ENCODE measurements around the gene PACS2.

PACS2 gene

DNA sequence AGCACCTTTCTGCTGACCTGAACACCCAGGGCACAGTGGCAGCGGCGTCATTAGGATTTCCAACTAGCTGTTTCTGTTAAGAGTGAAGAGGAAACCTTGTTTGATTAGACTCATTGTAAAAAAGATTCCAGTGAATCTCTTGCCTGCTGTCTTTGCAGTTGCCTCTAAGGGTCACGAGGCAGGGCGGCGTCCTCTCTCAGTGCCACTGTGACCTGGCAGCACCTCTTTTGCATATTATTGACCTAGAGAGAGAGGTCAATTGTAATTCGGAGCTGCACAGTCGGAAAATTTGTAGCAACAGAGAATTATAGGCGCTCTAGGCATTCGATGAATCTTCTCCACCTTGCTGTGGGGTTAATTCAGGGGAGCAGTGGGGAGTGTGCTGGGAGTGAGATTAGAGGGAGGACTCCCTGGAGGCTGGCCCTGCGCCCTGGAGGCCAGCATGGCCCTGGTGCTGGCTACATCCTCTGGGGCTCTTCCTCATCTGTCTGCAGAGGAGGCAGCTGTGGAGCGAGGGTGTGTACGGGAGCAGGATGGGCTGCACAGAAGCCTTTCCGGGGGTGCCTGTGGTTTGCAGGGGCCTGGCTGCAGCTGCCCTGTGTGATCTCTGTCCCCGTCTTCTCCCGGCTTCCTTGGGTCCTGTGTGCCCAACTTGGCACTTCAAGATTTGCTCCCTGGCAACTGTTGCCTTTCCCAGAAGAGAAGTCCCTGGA lies 14.3 kb downstream of the PACS2 start:
- TF ChIP-seq, protein P1, sequence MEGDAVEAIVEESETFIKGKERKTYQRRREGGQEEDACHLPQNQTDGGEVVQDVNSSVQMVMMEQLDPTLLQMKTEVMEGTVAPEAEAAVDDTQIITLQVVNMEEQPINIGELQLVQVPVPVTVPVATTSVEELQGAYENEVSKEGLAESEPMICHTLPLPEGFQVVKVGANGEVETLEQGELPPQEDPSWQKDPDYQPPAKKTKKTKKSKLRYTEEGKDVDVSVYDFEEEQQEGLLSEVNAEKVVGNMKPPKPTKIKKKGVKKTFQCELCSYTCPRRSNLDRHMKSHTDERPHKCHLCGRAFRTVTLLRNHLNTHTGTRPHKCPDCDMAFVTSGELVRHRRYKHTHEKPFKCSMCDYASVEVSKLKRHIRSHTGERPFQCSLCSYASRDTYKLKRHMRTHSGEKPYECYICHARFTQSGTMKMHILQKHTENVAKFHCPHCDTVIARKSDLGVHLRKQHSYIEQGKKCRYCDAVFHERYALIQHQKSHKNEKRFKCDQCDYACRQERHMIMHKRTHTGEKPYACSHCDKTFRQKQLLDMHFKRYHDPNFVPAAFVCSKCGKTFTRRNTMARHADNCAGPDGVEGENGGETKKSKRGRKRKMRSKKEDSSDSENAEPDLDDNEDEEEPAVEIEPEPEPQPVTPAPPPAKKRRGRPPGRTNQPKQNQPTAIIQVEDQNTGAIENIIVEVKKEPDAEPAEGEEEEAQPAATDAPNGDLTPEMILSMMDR (IDR thresholded peaks at IDR 0.05; ENCODE audit: low read depth, low read length, missing control alignments), result no peak
- no peak for DNase-seq (ENCODE audit: extremely low read depth, low read depth)
- no peak overlapping the region for H3K4me3 ChIP-seq (replicated peaks; ENCODE audit: low read depth, low read length)

DNA sequence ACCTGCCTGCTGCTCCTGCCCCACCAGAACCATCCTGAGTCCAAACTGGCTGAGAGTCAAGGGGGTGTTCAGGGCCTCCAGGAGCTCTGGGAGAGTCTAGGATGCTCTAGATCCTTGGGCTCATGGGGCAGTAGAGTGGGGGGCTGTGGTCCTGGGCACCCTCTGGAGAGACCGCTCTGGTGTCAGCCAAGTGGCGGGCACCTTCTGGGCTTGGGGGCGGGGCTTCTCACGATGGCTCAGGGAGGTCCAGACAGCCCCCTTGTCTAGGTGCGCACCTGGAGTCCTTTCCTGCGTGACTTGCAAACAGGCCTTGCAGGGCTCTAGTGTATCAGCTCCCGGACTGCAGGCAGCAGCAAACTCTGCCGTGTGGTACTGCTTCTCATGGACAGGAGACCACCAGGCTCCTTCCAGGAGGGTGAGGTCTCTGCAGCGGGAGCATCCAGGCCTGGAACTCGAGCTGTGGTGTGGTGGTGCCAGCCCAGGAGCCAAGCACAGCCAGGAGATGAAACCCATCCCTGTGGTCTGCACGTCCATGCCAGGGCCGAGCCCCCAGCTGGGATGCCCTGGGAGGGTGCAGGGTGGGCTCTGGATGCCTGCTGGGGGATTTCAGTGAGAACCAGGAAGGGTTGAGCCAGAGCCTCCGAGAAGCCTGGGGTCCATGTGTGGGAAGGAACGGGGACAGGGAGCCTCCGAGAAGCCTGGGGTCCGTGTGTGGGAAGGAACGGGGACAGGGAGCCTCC lies 15.0 kb downstream of the PACS2 start:
- TF ChIP-seq, protein P1 (IDR thresholded peaks at IDR 0.05; ENCODE audit: low read depth, low read length, missing control alignments), result no peak
- DNase-seq (ENCODE audit: extremely low read depth, low read depth), result no peak
- H3K4me3 ChIP-seq (replicated peaks; ENCODE audit: low read depth, low read length), result no peak overlapping the region

DNA sequence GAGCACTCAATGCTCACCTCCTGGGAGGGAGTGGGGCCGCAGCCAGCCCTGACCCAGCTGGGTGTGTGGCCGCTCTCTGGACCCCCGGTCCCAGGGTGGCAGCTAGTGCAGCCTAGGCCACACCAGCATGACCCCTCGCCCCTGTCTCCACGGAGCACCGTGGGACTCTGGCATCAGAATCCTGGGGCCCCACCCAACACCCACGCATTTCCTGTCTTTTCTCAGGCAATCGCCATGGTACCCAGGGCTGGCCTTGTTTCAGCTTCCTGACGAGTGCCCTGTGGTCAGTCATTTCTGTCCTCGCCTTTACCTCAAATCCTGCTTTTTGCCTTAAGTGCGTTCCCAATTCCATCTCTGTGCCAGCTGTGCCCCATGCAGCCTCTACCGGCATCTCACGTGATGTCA lies 15.9 kb downstream of the PACS2 start:
- TF ChIP-seq, protein P1 (IDR thresholded peaks at IDR 0.05; ENCODE audit: low read depth, low read length, missing control alignments), result no peak
- no peak overlapping the region for H3K4me3 ChIP-seq (replicated peaks; ENCODE audit: low read depth, low read length)
- DNase-seq (ENCODE audit: extremely low read depth, low read depth), result no peak

DNA sequence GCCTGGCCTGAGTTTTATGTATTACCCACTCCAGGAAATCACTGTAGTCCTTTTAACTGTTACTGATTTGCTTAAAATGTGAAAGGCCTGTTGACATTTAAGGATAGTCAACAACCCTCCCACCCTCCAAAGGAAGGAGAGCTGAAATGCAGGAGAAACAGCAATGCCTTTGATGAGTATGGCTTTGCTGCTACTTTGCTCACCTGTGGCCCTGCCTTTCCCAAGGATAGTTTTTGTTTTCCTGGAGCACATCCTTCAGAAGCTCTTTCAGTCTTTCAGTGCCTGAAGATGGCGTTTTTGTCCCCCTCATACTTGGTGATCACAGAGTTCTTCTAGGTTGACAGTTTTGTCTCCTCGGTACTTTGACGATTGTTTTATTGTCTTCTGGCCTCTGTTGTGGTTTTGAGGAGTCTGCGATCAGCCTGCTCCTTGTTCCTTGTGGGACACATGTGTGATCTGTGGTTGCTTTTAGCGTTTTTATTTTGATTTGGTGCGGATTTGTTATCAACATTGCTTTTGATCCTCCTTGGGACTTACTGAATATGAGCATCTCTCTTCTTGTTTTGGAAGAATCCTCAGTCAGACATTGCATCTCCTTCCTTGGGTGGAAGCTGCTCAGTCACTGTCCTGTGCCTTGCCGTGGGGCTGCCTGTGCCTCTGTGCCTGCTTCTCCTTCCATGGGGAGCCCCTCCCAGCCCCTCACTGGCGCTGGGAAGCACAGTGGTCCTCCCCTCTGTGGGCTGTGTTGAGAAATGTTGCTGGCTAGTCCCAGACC lies 17.2 kb downstream of the PACS2 start:
- TF ChIP-seq, protein P1 (IDR thresholded peaks at IDR 0.05; ENCODE audit: low read depth, low read length, missing control alignments), result no peak
- no peak for DNase-seq (ENCODE audit: extremely low read depth, low read depth)
- H3K4me3 ChIP-seq (replicated peaks; ENCODE audit: low read depth, low read length), result no peak overlapping the region

DNA sequence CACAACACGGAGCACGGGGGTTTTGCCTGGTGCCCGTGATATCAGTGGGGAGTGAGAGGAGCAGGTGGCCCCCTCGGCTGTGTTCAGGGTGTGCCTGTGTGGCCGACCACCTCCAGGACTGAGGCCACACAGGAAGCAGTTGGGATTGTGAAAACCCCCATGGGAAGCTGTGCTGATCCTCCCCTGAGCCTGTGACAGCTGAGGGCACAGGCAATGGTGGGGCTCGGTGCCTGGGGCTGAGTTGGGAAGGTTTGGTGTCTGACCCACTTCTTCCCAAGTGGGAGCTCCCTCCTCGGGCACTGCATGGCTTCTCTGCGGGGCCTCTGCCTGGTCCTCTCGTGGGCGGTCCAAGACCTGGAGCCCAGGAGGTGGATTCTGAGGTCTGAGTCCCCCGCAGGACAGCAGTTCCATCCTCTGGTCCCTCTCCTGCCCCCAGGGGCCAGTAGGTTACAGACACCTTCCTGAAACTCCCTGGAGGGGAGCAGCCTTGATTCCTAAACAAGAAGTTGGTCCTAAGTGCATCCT lies 17.9 kb downstream of the PACS2 start:
- TF ChIP-seq, protein P1 (IDR thresholded peaks at IDR 0.05; ENCODE audit: low read depth, low read length, missing control alignments), result no peak
- DNase-seq (ENCODE audit: extremely low read depth, low read depth), result no peak
- H3K4me3 ChIP-seq (replicated peaks; ENCODE audit: low read depth, low read length), result no peak overlapping the region

DNA sequence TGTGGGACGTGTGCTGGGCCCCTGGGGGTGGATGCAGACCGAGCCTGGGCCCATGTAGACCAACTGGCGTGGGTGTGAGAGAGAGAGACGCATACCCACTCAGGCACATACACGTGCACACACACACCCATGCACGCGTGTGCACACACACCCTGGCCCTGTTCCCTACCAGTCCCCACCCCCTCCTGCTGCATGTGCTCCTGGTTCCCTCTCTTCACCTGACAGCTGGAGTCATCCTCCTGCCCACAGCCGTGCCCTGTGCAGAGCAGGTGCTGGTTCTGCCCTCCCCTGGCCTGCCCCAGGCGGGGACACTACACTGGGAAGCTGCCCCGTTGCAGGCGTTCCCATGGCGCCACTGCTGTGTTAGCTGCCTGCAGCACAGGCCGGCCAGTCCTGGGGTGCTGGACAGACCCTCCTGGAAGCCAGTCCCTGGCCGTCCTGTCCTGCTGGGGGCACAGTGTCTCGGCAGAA lies 18.5 kb downstream of the PACS2 start:
- no peak overlapping the region for H3K4me3 ChIP-seq (replicated peaks; ENCODE audit: low read depth, low read length)
- no peak for DNase-seq (ENCODE audit: extremely low read depth, low read depth)
- TF ChIP-seq, protein P1 (IDR thresholded peaks at IDR 0.05; ENCODE audit: low read depth, low read length, missing control alignments), result no peak
